HCT116 (cell line): ENCODE data around the gene LPIN1. TPM values are rescaled to one million over a fixed set of nuclear protein-coding genes. Genes with fewer than 3 reads are reported as not detected.
A peak's percentile ranks its signal among the peaks of the same experiment; 100 is the strongest.

Experiments
- ATAC-seq: fragments of 200-7000 bp; cut with Tn5 transposase; 2 replicates; pipeline ENCODE4 v1.9.1; 2020; ENCODE audit warnings: mild to moderate bottlenecking, moderate library complexity
- BruUV-seq: library from RNA; stranded (reverse); fragments of 400-500 nt; replicated peaks from 2 replicates; lab custom pipeline; 2021; lab: Mats Ljungman, UMichigan
- CTCF ChIA-PET: fragments of 300-600 bp; sonication (Branson Sonifier 250); formaldehyde crosslinking; loops from one replicate; lab custom pipeline; 2021; ENCODE audit warnings: antibody characterized with exemption; lab: Charles Lee
- POLR2A ChIA-PET: fragments of 300-600, 350-600 bp; sonication (Branson Sonifier 250); formaldehyde crosslinking; loops from one replicate; lab custom pipeline; 2021; ENCODE audit warnings: antibody characterized with exemption; lab: Charles Lee
- RAD21 ChIA-PET, 2 experiments: fragments of 300-600 bp; sonication (Branson Sonifier 250); formaldehyde crosslinking; loops; one replicate each; lab custom pipeline; 2023; ENCODE audit warnings: low total read pairs in 2 of 2; ENCODE audit not compliant: uncharacterized antibody in 2 of 2, unreplicated experiment in 2 of 2, low non-redundant PET in 1 of 2; lab: Charles Lee
- DNase-seq: peaks from one replicate; pipeline ENCODE4 v3.0.0-alpha.2; 2010; ENCODE audit warnings: low read depth, low spot score
- H2AFZ ChIP-seq: fragments of 200-600 bp; shearing (Covaris generic), sonication (generic); 2 replicates; pipeline ENCODE4 v1.6.1; 2017; ENCODE audit warnings: low read depth, mixed run types, mixed read lengths, antibody characterized with exemption, low read length; ENCODE audit not compliant: poor library complexity, severe bottlenecking
- H3K27ac ChIP-seq: 2 replicates; pipeline ENCODE4 v1.5.1; 2012; ENCODE audit warnings: low read depth, low read length
- H3K27me3 ChIP-seq: fragments of 200-600 bp; sonication (generic); 2 replicates; pipeline ENCODE4 v1.6.1; 2016; ENCODE audit warnings: mixed run types, low read length, mixed read lengths; ENCODE audit not compliant: insufficient read depth
- H3K36me3 ChIP-seq, 2 experiments: fragments of 200-500 bp in 1 of 2; fragments of 200-600 bp in 1 of 2; sonication (Bioruptor generic) in 1 of 2; sonication (generic) in 1 of 2; 2 replicates each; pipeline versions ENCODE4 v1.5.1 to v1.6.1; 2014 to 2016; ENCODE audit warnings: low read length in 2 of 2, inconsistent platforms in 1 of 2, mixed read lengths in 1 of 2, mixed run types in 1 of 2; ENCODE audit not compliant: insufficient read depth in 2 of 2, control insufficient read depth in 1 of 2
- H3K4me1 ChIP-seq, 2 experiments: fragments of 200-600 bp in 1 of 2; sonication (generic) in 1 of 2; 2 replicates each; pipeline versions ENCODE4 v1.5.1 to v1.6.1; 2012 to 2017; ENCODE audit warnings: low read length in 2 of 2, inconsistent platforms in 1 of 2, mild to moderate bottlenecking in 1 of 2, mixed read lengths in 1 of 2, mixed run types in 1 of 2, moderate library complexity in 1 of 2; ENCODE audit not compliant: insufficient read depth in 2 of 2, control insufficient read depth in 1 of 2
- H3K4me2 ChIP-seq: fragments of 200-600 bp; sonication (generic); 2 replicates; pipeline ENCODE4 v1.6.1; 2017; ENCODE audit warnings: mixed run types, low read length, mixed read lengths
- H3K4me3 ChIP-seq, 2 experiments: fragments of 200-600 bp in 1 of 2; sonication (generic) in 1 of 2; replicated peaks in 1 of 2; 2 replicates each; pipeline ENCODE4 v1.5.1; 2011 to 2016; ENCODE audit warnings: low read length in 2 of 2, control low read depth in 1 of 2, low read depth in 1 of 2, mild to moderate bottlenecking in 1 of 2, mixed read lengths in 1 of 2, mixed run types in 1 of 2
- H3K79me2 ChIP-seq: fragments of 200-600 bp; sonication (generic); 2 replicates; pipeline ENCODE4 v1.6.1; 2017; ENCODE audit warnings: mild to moderate bottlenecking, mixed run types, low read length, moderate library complexity, mixed read lengths; ENCODE audit not compliant: insufficient read depth
- H3K9ac ChIP-seq: fragments of 200-600 bp; sonication (generic); 2 replicates; pipeline ENCODE4 v1.6.1; 2016; ENCODE audit warnings: low read length, mixed read lengths
- H3K9me2 ChIP-seq: fragments of 200-600 bp; sonication (generic), shearing (Covaris generic); 2 replicates; pipeline ENCODE4 v1.6.1; 2017; ENCODE audit warnings: mixed run types, mild to moderate bottlenecking, moderate library complexity; ENCODE audit not compliant: insufficient read depth
- H3K9me3 ChIP-seq, 2 experiments: fragments of 200-500 bp in 1 of 2; fragments of 200-600 bp in 1 of 2; sonication (Bioruptor generic) in 1 of 2; sonication (generic) in 1 of 2; 2 replicates each; pipeline ENCODE4 v1.6.1; 2014 to 2017; ENCODE audit warnings: low read length in 2 of 2, mixed read lengths in 2 of 2, inconsistent platforms in 1 of 2, low read depth in 1 of 2, mild to moderate bottlenecking in 1 of 2, mixed run types in 1 of 2, moderate library complexity in 1 of 2; ENCODE audit not compliant: control insufficient read depth in 1 of 2, insufficient read depth in 1 of 2
- H4K20me1 ChIP-seq: fragments of 200-600 bp; sonication (generic), shearing (Covaris generic); 2 replicates; pipeline ENCODE4 v1.6.1; 2017; ENCODE audit warnings: mixed run types, mild to moderate bottlenecking, moderate library complexity; ENCODE audit not compliant: insufficient read depth
- CBX3 ChIP-seq: IDR thresholded peaks from 2 replicates; pipeline ENCODE4 v1.6.1; 2012; ENCODE audit warnings: low read depth
- CEBPB ChIP-seq: IDR thresholded peaks from 2 replicates; pipeline ENCODE4 v1.6.1; 2012; ENCODE audit warnings: low read depth
- JUND ChIP-seq: IDR thresholded peaks from 2 replicates; pipeline ENCODE4 v1.6.1; 2012
- POLR2AphosphoS5 ChIP-seq: IDR thresholded peaks from 2 replicates; pipeline ENCODE4 v1.6.1; 2011; ENCODE audit warnings: mild to moderate bottlenecking, low read depth, low read length, moderate library complexity
- RAD21 ChIP-seq: IDR thresholded peaks from 2 replicates; pipeline ENCODE4 v1.6.1; 2012; ENCODE audit warnings: low read depth, mild to moderate bottlenecking
- SRF ChIP-seq: IDR thresholded peaks from 2 replicates; pipeline ENCODE4 v1.6.1; 2012; ENCODE audit warnings: low read depth
- YY1 ChIP-seq: IDR thresholded peaks from 2 replicates; pipeline ENCODE4 v1.6.1; 2011; ENCODE audit warnings: low read length, low read depth, moderate library complexity, mild to moderate bottlenecking; ENCODE audit not compliant: insufficient replicate concordance; ENCODE audit errors: extremely low read depth
- ZNF274 ChIP-seq: fragments of 200-500 bp; sonication (Bioruptor generic); IDR thresholded peaks from 2 replicates; pipeline ENCODE4 v1.6.1; 2014; ENCODE audit warnings: mild to moderate bottlenecking, low read depth, low read length, inconsistent platforms
- intact Hi-C: fragments of 100-400 bp; cut with micrococcal nuclease; formaldehyde crosslinking; loops from 2 replicates; pipeline ENCODE4 v1.10.0; 2022
- total RNA-seq: library from RNA; stranded (reverse); gene quantifications from one replicate; pipeline ENCODE4 v1.2.1, GENCODE V29; 2021; ENCODE audit not compliant: unreplicated experiment
- TF ChIP-seq, protein P1 (sequence below): IDR thresholded peaks from 2 replicates; pipeline ENCODE4 v1.6.1; 2011; ENCODE audit warnings: mild to moderate bottlenecking, low read length, moderate library complexity; ENCODE audit not compliant: insufficient replicate concordance; ENCODE audit errors: extremely low read depth
- TF ChIP-seq, protein P2 (sequence below): IDR thresholded peaks from 2 replicates; pipeline ENCODE4 v1.6.1; 2012
- TF ChIP-seq, protein P3 (sequence below), 3 experiments: fragments of 200-600 bp in 1 of 3; sonication (generic) in 1 of 3; IDR thresholded peaks in 2 of 3; conservative IDR thresholded peaks in 1 of 3; 2 replicates each; pipeline ENCODE4 v1.5.1; 2012 to 2017; ENCODE audit warnings: low read depth in 2 of 3, low read length in 2 of 3, antibody characterized with exemption in 1 of 3, borderline replicate concordance in 1 of 3, control low read depth in 1 of 3, mild to moderate bottlenecking in 1 of 3, mixed read lengths in 1 of 3, mixed run types in 1 of 3, moderate library complexity in 1 of 3; ENCODE audit not compliant: insufficient read depth in 1 of 3

LPIN1 gene
- total RNA-seq, 1 experiment from 2014 or later = 16.7 TPM

DNA sequence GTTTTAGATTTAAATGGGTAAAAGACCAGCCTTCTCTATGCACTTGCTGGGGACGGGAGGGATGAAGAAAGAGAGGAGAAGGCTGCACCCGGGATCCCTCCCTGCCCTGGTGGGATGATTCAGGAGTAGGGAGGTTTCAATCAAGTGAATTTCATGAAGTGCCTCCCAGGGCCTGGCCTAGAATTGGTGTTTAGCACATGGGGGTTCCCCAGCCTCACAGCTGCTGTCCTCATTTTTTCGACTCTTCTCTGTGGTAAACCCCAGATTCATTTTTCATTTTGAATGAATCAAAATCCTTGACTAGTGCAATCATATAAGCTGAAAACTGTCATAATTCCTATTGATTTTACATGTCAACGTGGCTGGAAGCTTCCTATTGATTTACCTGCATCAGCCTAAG is 81.1 kb downstream of the LPIN1 start:
- POLR2A ChIA-PET = no interaction called here

DNA sequence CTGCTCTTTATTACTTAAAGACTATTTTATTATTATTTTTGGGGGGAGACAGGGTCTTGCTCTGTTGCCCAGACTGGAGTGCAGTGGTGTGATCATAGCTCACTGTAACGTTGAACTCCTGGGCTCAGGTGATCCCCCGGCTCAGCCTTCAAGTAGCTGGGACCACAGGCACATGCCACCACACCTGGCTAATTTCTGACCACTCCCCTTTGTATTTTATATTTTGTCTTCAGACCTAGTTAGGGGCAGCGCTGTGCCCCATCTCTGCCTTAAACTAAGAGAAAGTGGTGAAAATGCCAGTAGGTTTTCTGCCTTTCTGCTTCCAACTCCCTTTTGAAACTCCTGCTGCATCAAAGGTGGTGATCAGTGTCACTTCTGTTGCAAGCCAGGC is 82.5 kb downstream of the LPIN1 start:
- Histone ChIP-seq H3K36me3 (no peaks in the 10 kb centered on the region), H3K9me2 (no peaks in the 10 kb centered on the region), H3K79me2 (no peaks in the 10 kb centered on the region), H2AFZ (no peak overlapping the region), H3K4me3 (no peak overlapping the region), H3K9me3 (no peaks in the 10 kb centered on the region), H3K9ac (peak overlapping the region; percentile 49; the same call in 1 of the 2 replicates), H3K4me1 (peaks cover 27 to 31% of the 10 kb centered on the region in 2 experiments), H3K4me2 (peak overlapping the region; percentile 87), H3K27me3 (no peaks in the 10 kb centered on the region), H4K20me1 (no peaks in the 10 kb centered on the region), H3K27ac (peak overlapping the region; percentile 96)
- ChIA-PET CTCF (interaction anchor here (1.0 to 2.8 kb wide), 7 partner anchors 10 to 1178 kb away, joined by 4 to 29 read pairs (median 5); partner anchors contain the start of gene TRIB2), POLR2A (interaction anchor here (1.5 kb wide), 1 partner anchor 887 kb away, joined by 6 read pairs; no protein-coding TSS in a partner anchor), RAD21 (interaction anchor here in 1 of 2 experiments (0.6 kb wide), 1 partner anchor 1179 kb away, joined by 3 read pairs; no protein-coding TSS in a partner anchor)
- BruUV-seq = no TSS peak
- ATAC-seq (no peak), DNase-seq (no peak)
- intact Hi-C loops = no loop called here
- TF ChIP-seq, protein P1, sequence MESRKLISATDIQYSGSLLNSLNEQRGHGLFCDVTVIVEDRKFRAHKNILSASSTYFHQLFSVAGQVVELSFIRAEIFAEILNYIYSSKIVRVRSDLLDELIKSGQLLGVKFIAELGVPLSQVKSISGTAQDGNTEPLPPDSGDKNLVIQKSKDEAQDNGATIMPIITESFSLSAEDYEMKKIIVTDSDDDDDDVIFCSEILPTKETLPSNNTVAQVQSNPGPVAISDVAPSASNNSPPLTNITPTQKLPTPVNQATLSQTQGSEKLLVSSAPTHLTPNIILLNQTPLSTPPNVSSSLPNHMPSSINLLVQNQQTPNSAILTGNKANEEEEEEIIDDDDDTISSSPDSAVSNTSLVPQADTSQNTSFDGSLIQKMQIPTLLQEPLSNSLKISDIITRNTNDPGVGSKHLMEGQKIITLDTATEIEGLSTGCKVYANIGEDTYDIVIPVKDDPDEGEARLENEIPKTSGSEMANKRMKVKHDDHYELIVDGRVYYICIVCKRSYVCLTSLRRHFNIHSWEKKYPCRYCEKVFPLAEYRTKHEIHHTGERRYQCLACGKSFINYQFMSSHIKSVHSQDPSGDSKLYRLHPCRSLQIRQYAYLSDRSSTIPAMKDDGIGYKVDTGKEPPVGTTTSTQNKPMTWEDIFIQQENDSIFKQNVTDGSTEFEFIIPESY = no peak
- TF ChIP-seq YY1 = no peak
- no peak for TF ChIP-seq SRF
- TF ChIP-seq CEBPB = no peak
- no peak for TF ChIP-seq POLR2AphosphoS5
- TF ChIP-seq ZNF274 = no peak
- no peak for TF ChIP-seq RAD21
- TF ChIP-seq, protein P2, sequence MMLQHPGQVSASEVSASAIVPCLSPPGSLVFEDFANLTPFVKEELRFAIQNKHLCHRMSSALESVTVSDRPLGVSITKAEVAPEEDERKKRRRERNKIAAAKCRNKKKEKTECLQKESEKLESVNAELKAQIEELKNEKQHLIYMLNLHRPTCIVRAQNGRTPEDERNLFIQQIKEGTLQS = no peak
- TF ChIP-seq, protein P3, sequence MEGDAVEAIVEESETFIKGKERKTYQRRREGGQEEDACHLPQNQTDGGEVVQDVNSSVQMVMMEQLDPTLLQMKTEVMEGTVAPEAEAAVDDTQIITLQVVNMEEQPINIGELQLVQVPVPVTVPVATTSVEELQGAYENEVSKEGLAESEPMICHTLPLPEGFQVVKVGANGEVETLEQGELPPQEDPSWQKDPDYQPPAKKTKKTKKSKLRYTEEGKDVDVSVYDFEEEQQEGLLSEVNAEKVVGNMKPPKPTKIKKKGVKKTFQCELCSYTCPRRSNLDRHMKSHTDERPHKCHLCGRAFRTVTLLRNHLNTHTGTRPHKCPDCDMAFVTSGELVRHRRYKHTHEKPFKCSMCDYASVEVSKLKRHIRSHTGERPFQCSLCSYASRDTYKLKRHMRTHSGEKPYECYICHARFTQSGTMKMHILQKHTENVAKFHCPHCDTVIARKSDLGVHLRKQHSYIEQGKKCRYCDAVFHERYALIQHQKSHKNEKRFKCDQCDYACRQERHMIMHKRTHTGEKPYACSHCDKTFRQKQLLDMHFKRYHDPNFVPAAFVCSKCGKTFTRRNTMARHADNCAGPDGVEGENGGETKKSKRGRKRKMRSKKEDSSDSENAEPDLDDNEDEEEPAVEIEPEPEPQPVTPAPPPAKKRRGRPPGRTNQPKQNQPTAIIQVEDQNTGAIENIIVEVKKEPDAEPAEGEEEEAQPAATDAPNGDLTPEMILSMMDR (IDR thresholded peaks at IDR 0.05 in 2 of 3, conservative IDR thresholded peaks at IDR 0.05 in 1 of 3; ENCODE audit: borderline replicate concordance in 1 of 3, insufficient read depth in 1 of 3, low read depth in 2 of 3, low read length in 2 of 3) = no peak
- no peak for TF ChIP-seq CBX3

More for the DNA sequence above, 81.1 kb downstream of the LPIN1 start:
- no peaks in the 10 kb centered on the region for H3K9me2 ChIP-seq
- RAD21 ChIA-PET = no interaction called here
- no peak overlapping the region for H3K9ac ChIP-seq
- TF ChIP-seq JUND (no peak), CEBPB (no peak)
- TF ChIP-seq, protein P1 = no peak
- no TSS peak for BruUV-seq
- H3K79me2 ChIP-seq = no peaks in the 10 kb centered on the region
- no peaks in the 10 kb centered on the region for H3K36me3 ChIP-seq
- no peak for ATAC-seq
- H3K27ac ChIP-seq = no peak overlapping the region
- H4K20me1 ChIP-seq = no peaks in the 10 kb centered on the region
- no peaks in the 10 kb centered on the region for H3K9me3 ChIP-seq
- intact Hi-C loops = no loop called here
- CTCF ChIA-PET = no interaction called here
- no peak overlapping the region for H3K4me3 ChIP-seq
- H3K4me1 ChIP-seq = peaks cover 31 to 32% of the 10 kb centered on the region in 2 experiments
- DNase-seq = no peak
- no peak overlapping the region for H3K4me2 ChIP-seq
- H2AFZ ChIP-seq = no peak overlapping the region
- H3K27me3 ChIP-seq = no peaks in the 10 kb centered on the region
